ENCODE results near the gene IRAK2. TPM values are rescaled to one million over a fixed set of nuclear protein-coding genes. Genes with fewer than 3 reads are reported as not detected.
"Not testable (repeated sequence)": the region's sequence is repeated elsewhere in the genome, so short reads cannot be mapped to it uniquely, and the experiment has no call there.

Gene IRAK2
- polyA plus RNA-seq, 6 donors from 2014 or later, result 8.2 to 12.6 (median 10.1) TPM

DNA sequence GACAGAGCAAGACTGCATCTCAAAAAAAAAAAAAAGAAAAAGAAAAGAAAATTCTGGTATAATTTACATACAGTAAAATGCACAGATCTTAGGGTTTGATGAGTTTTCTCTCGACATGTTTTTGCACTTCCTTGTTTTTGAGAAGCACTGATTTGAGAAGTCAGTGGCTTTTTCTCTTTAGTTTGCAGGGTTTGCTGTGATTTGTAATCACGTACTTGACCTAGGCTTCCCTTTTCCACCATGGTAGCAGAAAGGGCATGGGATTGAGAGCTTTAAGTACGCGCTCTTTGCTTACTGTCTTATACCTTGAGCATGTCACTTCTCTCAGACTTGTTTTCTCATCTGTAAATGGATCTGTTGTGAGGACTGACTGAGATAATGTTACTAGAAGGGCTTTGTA lies 19.0 kb upstream of the IRAK2 start:
- H3K27ac Mint-ChIP-seq, result peak overlapping the region; percentile 56 to 94 (median 80)
- H3K9me3 Mint-ChIP-seq, result no peaks in the 10 kb centered on the region
- H3K4me1 Mint-ChIP-seq, result peaks cover 27 to 66% (median 45%) of the 10 kb centered on the region in 3 donors
- peaks cover 7 to 9% of the 10 kb centered on the region in 2 donors for H3K36me3 Mint-ChIP-seq
- DNase-seq (no peak), ATAC-seq (ENCODE audit: low read depth in 2 of 2) (no peak)
- peak overlapping the region; percentile 51 to 80 (median 78) for H3K4me3 Mint-ChIP-seq
- no peaks in the 10 kb centered on the region for H3K27me3 Mint-ChIP-seq

GRCh38 chr3:10149226-10149625 lies 15.5 kb upstream of the IRAK2 start:
- peak; percentile 32 for DNase-seq
- peaks cover 7 to 14% of the 10 kb centered on the region in 2 donors for H3K36me3 Mint-ChIP-seq
- peak overlapping the region in 6 of 8 donors; percentile 28 to 74 (median 40) for H3K4me3 Mint-ChIP-seq
- no peaks in the 10 kb centered on the region for H3K27me3 Mint-ChIP-seq
- peak overlapping the region; percentile 73 to 96 (median 84) for H3K27ac Mint-ChIP-seq
- no peaks in the 10 kb centered on the region for H3K9me3 Mint-ChIP-seq
- peak; percentile 66 to 89 for ATAC-seq (ENCODE audit: low read depth in 2 of 2)
- peaks cover 18 to 36% (median 31%) of the 10 kb centered on the region in 3 donors for H3K4me1 Mint-ChIP-seq

GRCh38 chr3:10150987-10151386 lies 13.7 kb upstream of the IRAK2 start:
- Mint-ChIP-seq H3K36me3 (peaks cover 7 to 11% of the 10 kb centered on the region in 2 donors), H3K27ac (peak overlapping the region in 3 of 6 donors; percentile 34 to 76 (median 47)), H3K9me3 (no peaks in the 10 kb centered on the region), H3K4me1 (peaks cover 10 to 25% (median 22%) of the 10 kb centered on the region in 3 donors), H3K4me3 (no peak overlapping the region), H3K27me3 (no peaks in the 10 kb centered on the region)
- no peak for ATAC-seq (ENCODE audit: low read depth in 2 of 2)
- no peak for DNase-seq

- H3K9me3 Mint-ChIP-seq, result no peaks in the 10 kb centered on the region
- no peaks in the 10 kb centered on the region for H3K27me3 Mint-ChIP-seq
- H3K4me1 Mint-ChIP-seq, result peaks cover 4 to 8% (median 7%) of the 10 kb centered on the region in 3 donors
- DNase-seq (no peak), ATAC-seq (ENCODE audit: low read depth in 2 of 2) (no peak)
- peaks cover 7 to 11% of the 10 kb centered on the region in 2 donors for H3K36me3 Mint-ChIP-seq
- peak overlapping the region in 2 of 6 donors; percentile 48 to 68 for H3K27ac Mint-ChIP-seq
- peak overlapping the region in 1 of 8 donors; percentile 22 for H3K4me3 Mint-ChIP-seq
Observed at GRCh38 chr3:10154335-10155122, 10.2 kb upstream of the IRAK2 start.

DNA sequence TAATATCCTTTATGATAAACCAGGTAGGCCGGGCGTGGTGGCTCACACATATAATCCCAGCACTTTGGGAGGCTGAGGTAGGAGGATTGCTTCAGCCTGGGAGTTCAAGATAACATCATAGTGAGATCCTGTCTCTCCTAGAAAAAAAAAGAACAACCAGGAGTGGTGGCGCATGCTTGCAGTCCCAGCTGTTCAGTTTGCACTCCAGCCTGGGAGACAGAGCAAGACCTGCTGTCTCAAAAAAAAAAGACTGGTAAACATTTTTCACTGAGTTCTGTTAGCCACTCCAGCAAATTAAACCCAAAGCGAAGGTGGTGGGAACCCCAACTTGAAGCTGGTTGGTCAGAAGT lies 9.6 kb upstream of the IRAK2 start:
- peak overlapping the region in 1 of 8 donors; percentile 22 for H3K4me3 Mint-ChIP-seq
- H3K27ac Mint-ChIP-seq, result peak overlapping the region in 1 of 6 donors; percentile 68
- H3K4me1 Mint-ChIP-seq, result peaks cover 0 to 4% (median 1%) of the 10 kb centered on the region in 3 donors
- H3K36me3 Mint-ChIP-seq, result peaks cover 1 to 5% of the 10 kb centered on the region in 2 donors
- H3K9me3 Mint-ChIP-seq, result no peaks in the 10 kb centered on the region
- H3K27me3 Mint-ChIP-seq, result no peaks in the 10 kb centered on the region
- ATAC-seq (ENCODE audit: low read depth in 2 of 2), result no peak
- no peak for DNase-seq

- DNase-seq, result no peak
- no peak overlapping the region for H3K4me3 Mint-ChIP-seq
- H3K36me3 Mint-ChIP-seq, result peaks cover 0 to 5% of the 10 kb centered on the region in 2 donors
- peak overlapping the region in 2 of 6 donors; percentile 26 to 53 for H3K27ac Mint-ChIP-seq
- ATAC-seq (ENCODE audit: low read depth in 2 of 2), result no peak
- no peaks in the 10 kb centered on the region for H3K9me3 Mint-ChIP-seq
- H3K4me1 Mint-ChIP-seq, result no peaks in the 10 kb centered on the region
- no peaks in the 10 kb centered on the region for H3K27me3 Mint-ChIP-seq
Observed at GRCh38 chr3:10155658-10156057, 9.1 kb upstream of the IRAK2 start.

- no peak for ATAC-seq (ENCODE audit: low read depth in 2 of 2)
- Mint-ChIP-seq H3K27ac (peak overlapping the region in 1 of 6 donors; percentile 12), H3K36me3 (no peaks in the 10 kb centered on the region), H3K27me3 (no peaks in the 10 kb centered on the region), H3K4me3 (no peak overlapping the region), H3K4me1 (peaks cover 0 to 3% (median under 1%) of the 10 kb centered on the region in 3 donors), H3K9me3 (no peaks in the 10 kb centered on the region)
- DNase-seq, result no peak
Observed at GRCh38 chr3:10157031-10157430, 7.7 kb upstream of the IRAK2 start.

GRCh38 chr3:10158555-10158954 lies 6.2 kb upstream of the IRAK2 start:
- H3K36me3 Mint-ChIP-seq; H3K9me3 Mint-ChIP-seq; H3K27ac Mint-ChIP-seq; DNase-seq; ATAC-seq (ENCODE audit: low read depth in 2 of 2); H3K27me3 Mint-ChIP-seq; H3K4me3 Mint-ChIP-seq: not testable (repeated sequence)
- H3K4me1 Mint-ChIP-seq, result peaks cover 0 to 12% (median 6%) of the 10 kb centered on the region in 3 donors

DNA sequence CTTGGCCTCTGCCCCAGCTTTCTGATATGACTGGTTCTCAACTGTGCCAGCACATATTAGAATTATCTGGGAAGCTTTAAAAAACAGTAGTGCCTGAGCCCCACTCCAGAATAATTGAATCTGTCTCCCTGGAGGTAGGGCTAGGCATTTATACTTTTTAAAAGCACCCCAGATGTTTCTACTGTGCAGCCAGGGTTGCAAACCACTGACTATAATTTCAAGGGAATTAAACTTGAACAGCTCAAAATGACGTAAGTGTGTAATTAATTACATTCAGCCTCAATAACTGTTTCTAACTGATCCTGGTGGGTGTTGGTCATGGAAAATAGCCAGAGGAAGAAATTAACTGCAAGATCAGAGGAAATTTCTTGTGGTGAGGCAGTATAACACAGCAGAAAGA lies 4.4 kb upstream of the IRAK2 start:
- DNase-seq, result no peak
- H3K27me3 Mint-ChIP-seq, result no peaks in the 10 kb centered on the region
- H3K27ac Mint-ChIP-seq, result no peak overlapping the region
- H3K4me1 Mint-ChIP-seq, result peaks cover 0 to 19% (median 6%) of the 10 kb centered on the region in 3 donors
- no peaks in the 10 kb centered on the region for H3K36me3 Mint-ChIP-seq
- ATAC-seq (ENCODE audit: low read depth in 2 of 2), result no peak
- H3K4me3 Mint-ChIP-seq, result no peak overlapping the region
- no peaks in the 10 kb centered on the region for H3K9me3 Mint-ChIP-seq

DNA sequence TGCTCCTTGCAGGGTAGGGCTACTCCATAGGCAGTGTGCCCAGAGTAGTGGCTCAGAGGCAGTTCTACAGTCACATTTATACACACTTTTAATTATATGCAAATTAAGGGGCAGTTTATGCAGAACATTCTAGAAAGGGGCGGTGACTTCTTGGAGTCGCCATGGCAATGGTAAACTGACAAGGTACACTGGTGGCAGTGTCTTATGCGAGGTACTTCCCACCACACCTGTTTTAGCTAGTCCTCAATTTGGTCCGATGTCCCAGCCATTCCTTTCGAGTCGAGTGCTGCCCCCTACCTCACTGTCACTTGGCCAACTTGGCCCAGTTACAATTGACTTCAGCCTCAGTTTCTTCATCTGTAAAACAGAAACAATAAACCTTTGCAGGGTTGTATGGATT lies 3.8 kb upstream of the IRAK2 start:
- ATAC-seq (ENCODE audit: low read depth in 2 of 2) (no peak), DNase-seq (no peak)
- H3K36me3 Mint-ChIP-seq, result no peaks in the 10 kb centered on the region
- no peak overlapping the region for H3K4me3 Mint-ChIP-seq
- no peak overlapping the region for H3K27ac Mint-ChIP-seq
- H3K4me1 Mint-ChIP-seq, result peaks cover under 1 to 24% (median 6%) of the 10 kb centered on the region in 3 donors
- no peaks in the 10 kb centered on the region for H3K9me3 Mint-ChIP-seq
- no peaks in the 10 kb centered on the region for H3K27me3 Mint-ChIP-seq

GRCh38 chr3:10162185-10162584 lies 2.5 kb upstream of the IRAK2 start:
- Mint-ChIP-seq H3K36me3 (no peaks in the 10 kb centered on the region), H3K9me3 (no peaks in the 10 kb centered on the region), H3K27me3 (no peaks in the 10 kb centered on the region), H3K27ac (no peak overlapping the region), H3K4me3 (peak overlapping the region in 1 of 8 donors; percentile 60), H3K4me1 (peaks cover 8 to 36% (median 12%) of the 10 kb centered on the region in 3 donors)
- ATAC-seq (ENCODE audit: low read depth in 2 of 2) (peak in 1 of 2 donors; percentile 31), DNase-seq (no peak)

- not testable (repeated sequence) for H3K36me3 Mint-ChIP-seq; H3K27me3 Mint-ChIP-seq; DNase-seq; ATAC-seq (ENCODE audit: low read depth in 2 of 2); H3K9me3 Mint-ChIP-seq
- Mint-ChIP-seq H3K27ac (peak overlapping the region in 2 of 6 donors; percentile 53 to 67), H3K4me1 (peaks cover 13 to 55% (median 18%) of the 10 kb centered on the region in 3 donors), H3K4me3 (peak overlapping the region; percentile 65 to 92 (median 82))
Observed at GRCh38 chr3:10164201-10164545, 546 bp upstream of the IRAK2 start.

DNA sequence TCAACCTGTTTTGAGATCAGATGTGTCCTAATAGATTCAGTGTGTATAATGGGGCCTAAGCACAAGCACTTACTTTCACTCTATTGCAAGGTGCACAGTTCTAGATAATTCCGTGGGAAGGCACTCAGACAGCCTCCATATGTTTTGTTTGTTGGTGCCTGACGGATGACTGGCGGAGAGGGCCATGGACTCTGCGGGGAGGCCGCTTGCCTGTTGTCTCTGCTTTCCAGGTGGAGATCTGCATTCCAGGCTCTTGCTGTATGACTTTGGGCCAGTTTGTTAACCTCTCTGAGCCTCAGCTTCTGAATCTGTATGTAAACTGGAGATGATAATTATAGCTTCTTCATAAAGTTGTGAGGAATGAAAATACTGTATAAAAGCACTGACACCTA lies 1.5 kb downstream of the IRAK2 start:
- peak overlapping the region in 2 of 6 donors; percentile 74 to 78 for H3K27ac Mint-ChIP-seq
- H3K36me3 Mint-ChIP-seq, result peaks cover 5 to 10% of the 10 kb centered on the region in 2 donors
- peaks cover 24 to 74% (median 32%) of the 10 kb centered on the region in 3 donors for H3K4me1 Mint-ChIP-seq
- DNase-seq (no peak), ATAC-seq (ENCODE audit: low read depth in 2 of 2) (no peak)
- peak overlapping the region; percentile 63 to 94 (median 82) for H3K4me3 Mint-ChIP-seq
- no peaks in the 10 kb centered on the region for H3K27me3 Mint-ChIP-seq
- H3K9me3 Mint-ChIP-seq, result peaks cover 0 to 8% (median 7%) of the 10 kb centered on the region in 7 donors

GRCh38 chr3:10169000-10169496 lies 4.3 kb downstream of the IRAK2 start:
- H3K4me1 Mint-ChIP-seq, result peaks cover 25 to 78% (median 28%) of the 10 kb centered on the region in 3 donors
- ATAC-seq (ENCODE audit: low read depth in 2 of 2) (no peak), DNase-seq (no peak)
- H3K27me3 Mint-ChIP-seq, result no peaks in the 10 kb centered on the region
- H3K9me3 Mint-ChIP-seq, result peaks cover 0 to 8% (median 7%) of the 10 kb centered on the region in 7 donors
- peaks cover 5 to 10% of the 10 kb centered on the region in 2 donors for H3K36me3 Mint-ChIP-seq
- peak overlapping the region in 2 of 6 donors; percentile 42 to 82 for H3K27ac Mint-ChIP-seq
- H3K4me3 Mint-ChIP-seq, result peak overlapping the region in 3 of 8 donors; percentile 6 to 68 (median 59)
